ENCODE data around the gene RPS29.
"Not testable (repeated sequence)": the region's sequence is repeated elsewhere in the genome, so short reads cannot be mapped to it uniquely, and the experiment has no call there.

RPS29 gene

DNA sequence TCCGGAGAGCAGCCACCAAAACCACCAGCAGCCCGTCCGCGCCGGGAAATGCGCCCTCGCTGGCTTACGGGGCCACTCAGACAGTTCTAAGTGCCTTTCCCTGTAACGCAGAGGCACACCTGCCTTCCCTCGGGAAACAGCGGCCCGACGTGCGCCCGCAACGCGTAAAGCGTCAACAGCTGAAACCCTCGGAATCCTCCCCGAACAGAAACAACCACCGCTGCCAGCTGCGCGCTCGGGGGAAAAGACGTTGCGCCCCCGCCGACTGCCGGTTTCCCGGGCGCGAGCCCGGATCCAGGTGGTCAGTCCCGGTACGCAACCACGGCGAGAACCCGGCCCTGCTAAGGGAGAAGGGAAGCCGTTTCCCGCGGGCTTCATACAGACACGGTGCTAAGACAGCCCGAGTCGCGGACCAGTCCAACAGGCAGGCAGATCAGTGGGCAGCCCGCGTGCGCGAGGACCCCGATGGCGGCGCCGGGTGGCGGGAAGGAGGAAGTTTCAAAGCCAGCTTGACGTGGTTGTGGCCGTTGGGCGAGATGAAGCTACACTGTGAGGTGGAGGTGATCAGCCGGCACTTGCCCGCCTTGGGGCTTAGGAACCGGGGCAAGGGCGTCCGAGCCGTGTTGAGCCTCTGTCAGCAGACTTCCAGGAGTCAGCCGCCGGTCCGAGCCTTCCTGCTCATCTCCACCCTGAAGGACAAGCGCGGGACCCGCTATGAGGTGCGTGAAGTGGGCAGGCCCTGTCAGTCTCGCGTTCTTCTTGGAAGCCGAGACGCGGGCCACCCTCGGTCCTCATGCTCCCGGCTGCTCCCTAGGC lies 12.5 kb upstream of the RPS29 start, which contains the start of gene LRR1:
Gene LRR1 (plus strand): TSS at position 456 of the 816 bp plus-strand sequence. CDS start 81 bp downstream, at position 537.
- no peaks in the 10 kb centered on the region for H3K9me3 ChIP-seq (ENCODE audit: control insufficient read depth, low read length)
- H3K4me3 ChIP-seq (ENCODE audit: insufficient read depth, low read depth, low read length), result peak within 1 kb of the TSS; percentile 70
- no peaks in the 10 kb centered on the region for H3K4me1 ChIP-seq (ENCODE audit: control insufficient read depth, insufficient read depth, low read length)
- peaks cover 5% of the 10 kb centered on the region for H3K27me3 ChIP-seq (ENCODE audit: control insufficient read depth, insufficient read depth, low read length, poor library complexity, severe bottlenecking)
- H3K36me3 ChIP-seq (ENCODE audit: control insufficient read depth, insufficient read depth, low read length), result no peaks in the 10 kb centered on the region
- peak within 1 kb of the TSS; percentile 81 for H3K27ac ChIP-seq (ENCODE audit: insufficient read depth, low read depth, low read length, poor library complexity, severe bottlenecking)
- 0% methylated on average over 77 of the region's 77 CpGs for WGBS, 2 experiments

DNA sequence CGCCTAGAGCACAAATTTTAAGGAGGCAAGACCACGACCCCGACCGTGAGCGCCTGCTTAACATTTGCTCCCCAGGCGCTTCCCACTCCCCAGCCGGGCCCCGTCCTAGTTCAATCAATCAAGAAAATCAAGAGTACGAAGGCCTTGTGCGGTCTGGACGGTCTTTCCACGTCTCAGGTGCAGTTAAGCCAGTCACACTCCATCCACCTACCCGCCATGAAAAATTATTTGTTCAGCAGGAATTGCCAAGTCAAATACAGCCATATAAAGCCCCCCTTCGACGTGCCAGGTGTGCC lies 12.0 kb upstream of the RPS29 start:
- H3K36me3 ChIP-seq (ENCODE audit: control insufficient read depth, insufficient read depth, low read length), result no peaks in the 10 kb centered on the region
- H3K9me3 ChIP-seq (ENCODE audit: control insufficient read depth, low read length), result no peaks in the 10 kb centered on the region
- H3K4me1 ChIP-seq (ENCODE audit: control insufficient read depth, insufficient read depth, low read length), result no peaks in the 10 kb centered on the region
- 1% methylated on average over 15 of the region's 15 CpGs for WGBS, 2 experiments
- H3K4me3 ChIP-seq (ENCODE audit: insufficient read depth, low read depth, low read length), result peak overlapping the region; percentile 70
- peaks cover 5% of the 10 kb centered on the region for H3K27me3 ChIP-seq (ENCODE audit: control insufficient read depth, insufficient read depth, low read length, poor library complexity, severe bottlenecking)
- no peak overlapping the region for H3K27ac ChIP-seq (ENCODE audit: insufficient read depth, low read depth, low read length, poor library complexity, severe bottlenecking)

- 87 to 90% methylated on average over 4 of the region's 4 CpGs for WGBS, 2 experiments
- no peaks in the 10 kb centered on the region for H3K4me1 ChIP-seq (ENCODE audit: control insufficient read depth, insufficient read depth, low read length)
- H3K4me3 ChIP-seq (ENCODE audit: insufficient read depth, low read depth, low read length), result no peak overlapping the region
- no peak overlapping the region for H3K27ac ChIP-seq (ENCODE audit: insufficient read depth, low read depth, low read length, poor library complexity, severe bottlenecking)
- no peaks in the 10 kb centered on the region for H3K36me3 ChIP-seq (ENCODE audit: control insufficient read depth, insufficient read depth, low read length)
- H3K9me3 ChIP-seq (ENCODE audit: control insufficient read depth, low read length), result no peaks in the 10 kb centered on the region
- peaks cover 5% of the 10 kb centered on the region for H3K27me3 ChIP-seq (ENCODE audit: control insufficient read depth, insufficient read depth, low read length, poor library complexity, severe bottlenecking)
These were observed 8.3 kb upstream of the RPS29 start for GRCh38 chr14:49594347-49595091.

DNA sequence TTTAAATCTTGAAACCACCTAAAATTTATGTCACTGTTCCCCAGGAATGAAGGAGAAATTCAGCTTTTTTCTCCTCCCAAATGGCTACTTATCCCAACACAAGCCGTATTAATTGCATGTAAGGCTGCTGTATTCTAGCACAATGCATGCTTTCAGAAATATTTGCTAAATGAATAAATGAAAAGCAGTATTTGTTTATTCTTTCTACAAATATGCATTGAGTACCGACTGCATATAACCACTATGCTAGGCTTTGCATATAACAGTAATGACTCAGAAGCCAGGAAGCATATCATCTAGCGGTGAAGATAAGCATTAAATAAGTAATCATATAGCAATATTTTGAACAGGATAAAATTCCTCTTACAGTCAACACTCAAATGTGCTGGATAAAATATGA lies 6.8 kb upstream of the RPS29 start:
- no peaks in the 10 kb centered on the region for H3K36me3 ChIP-seq (ENCODE audit: control insufficient read depth, insufficient read depth, low read length)
- peaks cover 5% of the 10 kb centered on the region for H3K27me3 ChIP-seq (ENCODE audit: control insufficient read depth, insufficient read depth, low read length, poor library complexity, severe bottlenecking)
- no peaks in the 10 kb centered on the region for H3K4me1 ChIP-seq (ENCODE audit: control insufficient read depth, insufficient read depth, low read length)
- no peak overlapping the region for H3K27ac ChIP-seq (ENCODE audit: insufficient read depth, low read depth, low read length, poor library complexity, severe bottlenecking)
- H3K9me3 ChIP-seq (ENCODE audit: control insufficient read depth, low read length), result no peaks in the 10 kb centered on the region
- H3K4me3 ChIP-seq (ENCODE audit: insufficient read depth, low read depth, low read length), result no peak overlapping the region
- 89 to 97% methylated on average over 1 to 3 of the region's 3 CpGs for WGBS, 2 experiments

DNA sequence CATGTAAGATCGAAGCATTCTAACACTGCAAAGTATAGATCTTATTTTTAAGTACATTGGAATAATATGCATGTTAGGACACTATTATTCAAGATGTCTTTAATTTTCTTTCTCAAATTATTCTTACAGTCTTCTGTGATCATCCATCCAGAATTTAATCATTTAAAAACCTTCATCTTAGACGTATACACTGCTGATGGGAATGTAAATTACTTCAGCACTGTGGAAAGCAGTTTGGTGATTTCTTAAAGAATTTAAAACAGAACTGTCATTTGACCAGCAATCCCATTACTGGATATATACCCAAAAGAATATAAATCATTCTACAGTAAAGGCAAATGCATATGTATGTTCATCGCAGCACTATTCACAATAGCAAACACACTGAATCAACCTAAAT lies 3.2 kb upstream of the RPS29 start:
- Histone ChIP-seq H3K4me1 (ENCODE audit: control insufficient read depth, insufficient read depth, low read length) (no peaks in the 10 kb centered on the region), H3K4me3 (ENCODE audit: insufficient read depth, low read depth, low read length) (no peak overlapping the region), H3K36me3 (ENCODE audit: control insufficient read depth, insufficient read depth, low read length) (peaks cover 2% of the 10 kb centered on the region), H3K9me3 (ENCODE audit: control insufficient read depth, low read length) (no peaks in the 10 kb centered on the region), H3K27me3 (ENCODE audit: control insufficient read depth, insufficient read depth, low read length, poor library complexity, severe bottlenecking) (no peaks in the 10 kb centered on the region), H3K27ac (ENCODE audit: insufficient read depth, low read depth, low read length, poor library complexity, severe bottlenecking) (no peak overlapping the region)
- 80 to 94% methylated on average over 2 of the region's 3 CpGs for WGBS, 2 experiments

DNA sequence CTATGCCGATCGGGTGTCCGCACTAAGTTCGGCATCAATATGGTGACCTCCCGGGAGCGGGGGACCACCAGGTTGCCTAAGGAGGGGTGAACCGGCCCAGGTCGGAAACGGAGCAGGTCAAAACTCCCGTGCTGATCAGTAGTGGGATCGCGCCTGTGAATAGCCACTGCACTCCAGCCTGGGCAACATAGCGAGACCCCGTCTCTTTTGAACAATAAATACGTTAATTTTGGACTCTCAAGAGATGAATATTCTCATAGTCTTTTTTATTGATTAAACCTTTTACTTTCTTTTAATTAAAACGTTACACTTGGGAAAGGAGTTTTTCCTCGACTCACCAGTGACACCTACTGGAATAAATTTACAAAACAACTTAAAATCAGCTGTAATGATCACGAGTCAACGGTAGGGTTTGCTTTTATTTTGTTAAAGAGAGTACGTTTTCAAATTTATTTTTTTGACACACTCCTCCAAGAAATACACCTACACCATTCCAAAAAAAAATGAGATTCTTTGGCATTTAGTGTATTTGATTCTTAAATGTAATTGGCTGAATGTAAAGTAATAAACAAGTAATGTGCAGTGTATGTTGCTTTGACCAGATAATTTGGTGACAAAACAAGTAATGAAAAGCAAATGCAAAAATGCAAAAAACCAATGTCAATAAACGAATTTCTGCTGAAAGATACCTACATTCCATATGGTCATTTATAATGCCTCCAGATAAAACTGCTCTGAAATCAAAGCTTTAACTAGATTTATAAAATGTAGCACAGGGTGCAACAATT lies 687 bp upstream of the RPS29 start:
- Histone ChIP-seq H3K27me3 (ENCODE audit: control insufficient read depth, insufficient read depth, low read length, poor library complexity, severe bottlenecking) (no peaks in the 10 kb centered on the region), H3K27ac (ENCODE audit: insufficient read depth, low read depth, low read length, poor library complexity, severe bottlenecking) (peak overlapping the region; percentile 88), H3K4me3 (ENCODE audit: insufficient read depth, low read depth, low read length) (peak overlapping the region; percentile 30), H3K9me3 (ENCODE audit: control insufficient read depth, low read length) (no peaks in the 10 kb centered on the region), H3K36me3 (ENCODE audit: control insufficient read depth, insufficient read depth, low read length) (peaks cover 24% of the 10 kb centered on the region), H3K4me1 (ENCODE audit: control insufficient read depth, insufficient read depth, low read length) (peaks cover 7% of the 10 kb centered on the region)
- WGBS, 2 experiments, result 0 to 3% methylated on average over 3 to 7 of the region's 21 CpGs

DNA sequence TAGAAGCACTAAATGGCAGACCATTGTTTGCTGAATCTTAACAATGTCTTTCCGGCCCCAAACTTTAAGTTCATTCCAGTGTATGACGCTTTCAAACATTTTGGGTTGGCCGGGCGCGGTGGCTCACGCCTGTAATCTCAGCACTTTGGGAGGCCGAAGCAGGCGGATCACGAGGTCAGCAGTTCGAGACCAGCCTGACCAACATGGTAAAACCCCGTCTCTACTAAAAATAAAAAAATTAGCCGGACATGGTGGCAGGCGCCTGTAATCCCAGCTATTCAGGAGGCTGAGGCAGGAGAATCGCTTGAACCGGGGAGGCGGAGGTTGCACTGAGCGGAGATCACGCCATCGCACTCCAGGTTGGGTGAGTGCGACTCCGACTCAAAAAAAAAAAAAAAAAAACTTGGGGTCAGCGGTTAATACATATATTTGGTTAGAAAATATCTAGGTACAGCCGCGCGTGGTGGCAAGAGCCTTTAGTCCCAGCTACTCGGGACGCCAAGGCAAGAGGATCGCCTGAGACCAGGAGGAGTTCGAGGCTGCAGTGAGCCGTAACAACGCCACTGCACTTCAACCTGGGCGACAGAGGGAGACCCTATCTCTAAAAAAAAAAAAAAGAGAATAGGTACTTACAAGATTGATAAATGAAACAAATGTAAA lies 1.1 kb downstream of the RPS29 start:
- H3K27me3 ChIP-seq (ENCODE audit: control insufficient read depth, insufficient read depth, low read length, poor library complexity, severe bottlenecking); H3K4me1 ChIP-seq (ENCODE audit: control insufficient read depth, insufficient read depth, low read length); H3K27ac ChIP-seq (ENCODE audit: insufficient read depth, low read depth, low read length, poor library complexity, severe bottlenecking); H3K9me3 ChIP-seq (ENCODE audit: control insufficient read depth, low read length): not testable (repeated sequence)
- 5 to 7% methylated on average over 31 to 32 of the region's 32 CpGs for WGBS, 2 experiments
- Histone ChIP-seq H3K36me3 (ENCODE audit: control insufficient read depth, insufficient read depth, low read length) (peaks cover 24% of the 10 kb centered on the region), H3K4me3 (ENCODE audit: insufficient read depth, low read depth, low read length) (peak overlapping the region; percentile 99)

GRCh38 chr14:49584058-49584457 lies 2.1 kb downstream of the RPS29 start:
- Histone ChIP-seq H3K9me3 (ENCODE audit: control insufficient read depth, low read length) (no peaks in the 10 kb centered on the region), H3K4me1 (ENCODE audit: control insufficient read depth, insufficient read depth, low read length) (peaks cover 7% of the 10 kb centered on the region), H3K27me3 (ENCODE audit: control insufficient read depth, insufficient read depth, low read length, poor library complexity, severe bottlenecking) (no peaks in the 10 kb centered on the region), H3K4me3 (ENCODE audit: insufficient read depth, low read depth, low read length) (peak overlapping the region; percentile 99), H3K27ac (ENCODE audit: insufficient read depth, low read depth, low read length, poor library complexity, severe bottlenecking) (no peak overlapping the region), H3K36me3 (ENCODE audit: control insufficient read depth, insufficient read depth, low read length) (peaks cover 24% of the 10 kb centered on the region)
- 86 to 91% methylated on average over 11 of the region's 11 CpGs for WGBS, 2 experiments

DNA sequence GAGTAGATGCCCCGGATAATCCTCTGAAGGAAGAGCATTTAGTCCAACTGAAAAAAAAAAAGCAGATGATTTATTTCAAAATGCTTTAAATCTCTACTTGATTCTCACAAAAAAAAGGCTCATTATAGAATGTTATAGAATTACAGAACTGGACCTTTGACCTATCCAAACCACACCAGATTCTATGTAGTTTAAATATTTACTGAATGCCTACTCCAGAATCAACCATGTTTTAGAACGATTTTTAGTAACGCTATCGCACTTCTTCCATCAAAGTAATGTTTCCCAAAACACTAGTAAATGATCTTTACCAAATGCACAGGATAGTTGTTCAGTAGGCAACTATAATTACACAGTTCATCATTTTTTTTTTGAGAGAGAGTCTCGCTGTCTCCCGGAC lies 2.6 kb downstream of the RPS29 start:
- Histone ChIP-seq H3K36me3 (ENCODE audit: control insufficient read depth, insufficient read depth, low read length) (peaks cover 24% of the 10 kb centered on the region), H3K4me1 (ENCODE audit: control insufficient read depth, insufficient read depth, low read length) (peaks cover 7% of the 10 kb centered on the region), H3K27me3 (ENCODE audit: control insufficient read depth, insufficient read depth, low read length, poor library complexity, severe bottlenecking) (no peaks in the 10 kb centered on the region), H3K9me3 (ENCODE audit: control insufficient read depth, low read length) (no peaks in the 10 kb centered on the region), H3K4me3 (ENCODE audit: insufficient read depth, low read depth, low read length) (peak overlapping the region; percentile 4), H3K27ac (ENCODE audit: insufficient read depth, low read depth, low read length, poor library complexity, severe bottlenecking) (no peak overlapping the region)
- 91 to 95% methylated on average over 5 to 6 of the region's 6 CpGs for whole genome bisulfite sequencing, 2 experiments
